Liver (tissue), 9 donors: ENCODE data around the gene CLN6. TPM values are rescaled to one million over a fixed set of nuclear protein-coding genes. Genes with fewer than 3 reads are reported as not detected.

Source experiments
- DNase-seq: peaks from one replicate; pipeline ENCODE4 v3.0.0-alpha.2; 2017; ENCODE audit warnings: low spot score
- H3K27ac ChIP-seq, 2 donors: one replicate each; pipeline ENCODE4 v1.7.0; 2013; ENCODE audit warnings: inconsistent platforms in 2 of 2, low read length in 2 of 2, control low read depth in 1 of 2, low read depth in 1 of 2, mild to moderate bottlenecking in 1 of 2
- H3K27me3 ChIP-seq, 4 donors: one replicate each; pipeline versions ENCODE4 v1.6.1 to v1.7.0; 2013; ENCODE audit warnings: low read length in 3 of 4, inconsistent platforms in 1 of 4, mild to moderate bottlenecking in 1 of 4, moderate library complexity in 1 of 4; ENCODE audit not compliant: control insufficient read depth in 4 of 4, insufficient read depth in 4 of 4
- H3K36me3 ChIP-seq, 4 donors: one replicate each; pipeline versions ENCODE4 v1.6.1 to v1.7.0; 2013; ENCODE audit warnings: low read length in 3 of 4, mild to moderate bottlenecking in 3 of 4, low read depth in 1 of 4, moderate library complexity in 1 of 4; ENCODE audit not compliant: control insufficient read depth in 4 of 4, insufficient read depth in 3 of 4
- H3K4me1 ChIP-seq, 4 donors: one replicate each; pipeline versions ENCODE4 v1.6.1 to v1.7.0; 2013; ENCODE audit warnings: low read length in 3 of 4, mild to moderate bottlenecking in 3 of 4, moderate library complexity in 1 of 4; ENCODE audit not compliant: control insufficient read depth in 4 of 4, insufficient read depth in 4 of 4
- H3K4me3 ChIP-seq, 3 donors: one replicate each; pipeline versions ENCODE4 v1.6.1 to v1.7.0; 2013; ENCODE audit warnings: low read length in 3 of 3, control low read depth in 1 of 3, low read depth in 1 of 3, mild to moderate bottlenecking in 1 of 3
- H3K9ac ChIP-seq, 2 donors: one replicate each; pipeline ENCODE4 v1.7.0; 2013; ENCODE audit warnings: low read length in 2 of 2, mild to moderate bottlenecking in 2 of 2, moderate library complexity in 2 of 2, control low read depth in 1 of 2, low read depth in 1 of 2
- H3K9me3 ChIP-seq, 4 donors: one replicate each; pipeline versions ENCODE4 v1.6.1 to v1.7.0; 2013; ENCODE audit warnings: low read length in 3 of 4; ENCODE audit not compliant: control insufficient read depth in 4 of 4
- ATF3 ChIP-seq: IDR thresholded peaks from 2 replicates; pipeline ENCODE4 v1.6.1; 2016; ENCODE audit warnings: antibody characterized with exemption
- EGR1 ChIP-seq, 2 donors: IDR thresholded peaks; 2 replicates each; pipeline ENCODE4 v1.6.1; 2016 to 2018; ENCODE audit warnings: antibody characterized with exemption in 2 of 2, low read depth in 2 of 2
- FOXA1 ChIP-seq: IDR thresholded peaks from 2 replicates; pipeline ENCODE4 v1.6.1; 2016; ENCODE audit warnings: antibody characterized with exemption
- FOXA2 ChIP-seq: IDR thresholded peaks from 2 replicates; pipeline ENCODE4 v1.6.1; 2016; ENCODE audit warnings: antibody characterized with exemption
- GABPA ChIP-seq, 2 donors: IDR thresholded peaks in 1 of 2; conservative IDR thresholded peaks in 1 of 2; 2 replicates each; pipeline ENCODE4 v1.6.1; 2016; ENCODE audit warnings: antibody characterized with exemption in 2 of 2, mild to moderate bottlenecking in 1 of 2, moderate library complexity in 1 of 2
- HNF4G ChIP-seq: IDR thresholded peaks from 2 replicates; pipeline ENCODE4 v1.6.1; 2016; ENCODE audit warnings: antibody characterized with exemption
- JUND ChIP-seq, 2 donors: IDR thresholded peaks; 2 replicates each; pipeline ENCODE4 v1.6.1; 2016; ENCODE audit warnings: antibody characterized with exemption in 2 of 2
- NR2F2 ChIP-seq: IDR thresholded peaks from 2 replicates; pipeline ENCODE4 v1.6.1; 2016; ENCODE audit warnings: antibody characterized with exemption
- RAD21 ChIP-seq, 2 donors: IDR thresholded peaks; 2 replicates each; pipeline ENCODE4 v1.6.1; 2016; ENCODE audit warnings: antibody characterized with exemption in 2 of 2, mild to moderate bottlenecking in 2 of 2
- REST ChIP-seq: IDR thresholded peaks from 2 replicates; pipeline ENCODE4 v1.6.1; 2016; ENCODE audit warnings: antibody characterized with exemption, mild to moderate bottlenecking
- RXRA ChIP-seq, 2 donors: IDR thresholded peaks; 2 replicates each; pipeline ENCODE4 v1.6.1; 2017 to 2018; ENCODE audit warnings: antibody characterized with exemption in 2 of 2, mild to moderate bottlenecking in 1 of 2
- TAF1 ChIP-seq: conservative IDR thresholded peaks from 2 replicates; pipeline ENCODE4 v1.6.1; 2016; ENCODE audit warnings: antibody characterized with exemption, mild to moderate bottlenecking
- YY1 ChIP-seq: IDR thresholded peaks from 2 replicates; pipeline ENCODE4 v1.6.1; 2016; ENCODE audit warnings: antibody characterized with exemption, mild to moderate bottlenecking
- WGBS: extraction: QIAGEN DNeasy Blood & Tissue Kit; methylation state at CpG from one replicate; pipeline ENCODE4 v1.1.7; 2013; 5-methylcytosine and 5-hydroxymethylcytosine counted together
- polyA plus RNA-seq, 2 donors: library from polyadenylated mRNA; stranded (reverse) in 1 of 2; unstranded in 1 of 2; fragments of 200-250 nt in 1 of 2; fragments of >200 nt in 1 of 2; fragmentation: Nextera tagmentation in 1 of 2; extraction: Ambion mirVana in 1 of 2; gene quantifications; one replicate each; pipeline versions ENCODE4 v1.2.1 to v1.2.3, GENCODE V29; 2013 to 2015
- total RNA-seq, 2 donors: library from RNA; depleted of rRNA; stranded (reverse); fragments of >200 nt; gene quantifications; one replicate each; pipeline ENCODE4 v1.2.3, GENCODE V29; 2014
- TF ChIP-seq, protein P1 (sequence below): fragments of 150-350 bp; IDR thresholded peaks from 2 replicates; pipeline ENCODE4 v1.5.1; 2017; ENCODE audit warnings: improper control_type of control experiment, low read depth, low read length; ENCODE audit not compliant: missing input control
- TF ChIP-seq, protein P2 (sequence below): IDR thresholded peaks from 2 replicates; pipeline ENCODE4 v1.6.1; 2016; ENCODE audit warnings: antibody characterized with exemption
- donor health status: healthy.
- donor health status: healthy.
- donor health status: healthy.
- donor health status: healthy.
- donor health status: healthy.

Gene CLN6
- total and polyA plus RNA-seq, 4 donors = 7.2 to 21.2 (median 15.4) TPM

GRCh38 chr15:68183616-68184315, 45.8 kb downstream of the CLN6 start:
- no peak for TF ChIP-seq RAD21 (IDR thresholded peaks at IDR 0.05)
- no peak for TF ChIP-seq YY1
- TF ChIP-seq NR2F2 = no peak
- TF ChIP-seq FOXA2 = no peak
- TF ChIP-seq, protein P1, sequence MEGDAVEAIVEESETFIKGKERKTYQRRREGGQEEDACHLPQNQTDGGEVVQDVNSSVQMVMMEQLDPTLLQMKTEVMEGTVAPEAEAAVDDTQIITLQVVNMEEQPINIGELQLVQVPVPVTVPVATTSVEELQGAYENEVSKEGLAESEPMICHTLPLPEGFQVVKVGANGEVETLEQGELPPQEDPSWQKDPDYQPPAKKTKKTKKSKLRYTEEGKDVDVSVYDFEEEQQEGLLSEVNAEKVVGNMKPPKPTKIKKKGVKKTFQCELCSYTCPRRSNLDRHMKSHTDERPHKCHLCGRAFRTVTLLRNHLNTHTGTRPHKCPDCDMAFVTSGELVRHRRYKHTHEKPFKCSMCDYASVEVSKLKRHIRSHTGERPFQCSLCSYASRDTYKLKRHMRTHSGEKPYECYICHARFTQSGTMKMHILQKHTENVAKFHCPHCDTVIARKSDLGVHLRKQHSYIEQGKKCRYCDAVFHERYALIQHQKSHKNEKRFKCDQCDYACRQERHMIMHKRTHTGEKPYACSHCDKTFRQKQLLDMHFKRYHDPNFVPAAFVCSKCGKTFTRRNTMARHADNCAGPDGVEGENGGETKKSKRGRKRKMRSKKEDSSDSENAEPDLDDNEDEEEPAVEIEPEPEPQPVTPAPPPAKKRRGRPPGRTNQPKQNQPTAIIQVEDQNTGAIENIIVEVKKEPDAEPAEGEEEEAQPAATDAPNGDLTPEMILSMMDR = no peak
- no peak for TF ChIP-seq TAF1
- TF ChIP-seq, protein P2, sequence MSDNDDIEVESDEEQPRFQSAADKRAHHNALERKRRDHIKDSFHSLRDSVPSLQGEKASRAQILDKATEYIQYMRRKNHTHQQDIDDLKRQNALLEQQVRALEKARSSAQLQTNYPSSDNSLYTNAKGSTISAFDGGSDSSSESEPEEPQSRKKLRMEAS = no peak
- no peak for TF ChIP-seq ATF3
- no peak for TF ChIP-seq EGR1 (IDR thresholded peaks at IDR 0.05; ENCODE audit: low read depth in 2 of 2)
- TF ChIP-seq FOXA1 = no peak
- TF ChIP-seq JUND (IDR thresholded peaks at IDR 0.05) = no peak
- TF ChIP-seq REST = no peak
- TF ChIP-seq GABPA (IDR thresholded peaks at IDR 0.05 in 1 of 2, conservative IDR thresholded peaks at IDR 0.05 in 1 of 2) = no peak
- Histone ChIP-seq H3K27me3 (no peaks in the 10 kb centered on the region), H3K36me3 (peaks cover 1 to 30% (median 26%) of the 10 kb centered on the region in 4 donors), H3K9me3 (no peaks in the 10 kb centered on the region), H3K4me1 (peaks cover 0 to 21% (median 13%) of the 10 kb centered on the region in 4 donors), H3K27ac (no peak overlapping the region), H3K9ac (no peak overlapping the region), H3K4me3 (no peak overlapping the region)
- WGBS = 96% methylated on average over 5 of the region's 5 CpGs
- no peak for DNase-seq

DNA sequence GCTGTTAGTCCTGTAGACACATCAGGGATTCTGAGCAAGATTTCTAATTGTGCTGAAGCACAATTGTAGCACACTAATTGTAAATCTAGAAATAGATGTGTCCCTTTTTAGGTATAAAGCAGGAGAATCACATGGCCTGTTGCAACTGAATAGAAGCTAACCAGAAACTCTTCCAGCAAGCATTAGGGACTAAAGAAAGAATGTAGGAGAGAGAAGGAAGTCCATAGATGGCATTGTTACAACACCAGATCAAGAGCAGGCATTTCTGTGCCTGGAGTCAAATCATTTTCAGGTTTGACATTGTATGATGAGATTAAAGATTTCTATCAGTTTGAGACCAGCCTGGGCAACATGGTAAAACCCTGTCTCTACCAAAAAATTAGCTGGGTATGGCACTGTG, 51.8 kb downstream of the CLN6 start:
- DNase-seq = no peak
- no peak for TF ChIP-seq HNF4G
- TF ChIP-seq ATF3 = no peak
- TF ChIP-seq RXRA (IDR thresholded peaks at IDR 0.05) = no peak
- TF ChIP-seq, protein P1 = no peak
- no peak for TF ChIP-seq NR2F2
- H3K9ac ChIP-seq = no peak overlapping the region
- H3K4me1 ChIP-seq = no peaks in the 10 kb centered on the region
- no peak overlapping the region for H3K4me3 ChIP-seq
- H3K27ac ChIP-seq = no peak overlapping the region
- H3K27me3 ChIP-seq = no peaks in the 10 kb centered on the region
- no peaks in the 10 kb centered on the region for H3K9me3 ChIP-seq
- H3K36me3 ChIP-seq = peaks cover 1 to 38% (median 32%) of the 10 kb centered on the region in 4 donors
